IMR-90 (cell line): ENCODE data around the gene KCNK5. TPM values are rescaled to one million over a fixed set of nuclear protein-coding genes. Genes with fewer than 3 reads are reported as not detected.

Source experiments
- ATAC-seq: fragments of 200-7000 bp; cut with Tn5 transposase; 2 replicates; pipeline ENCODE4 v1.9.1; 2020; ENCODE audit warnings: low read depth, mild to moderate bottlenecking, moderate library complexity
- BruUV-seq: library from RNA; stranded (reverse); fragments of 400-500 nt; replicated peaks from 2 replicates; lab custom pipeline; 2021; lab: Mats Ljungman, UMichigan
- CTCF ChIA-PET: fragments of 300-600 bp; formaldehyde crosslinking; extraction: SDS; loops from one replicate; lab custom pipeline; 2021; ENCODE audit warnings: antibody characterized with exemption; lab: Yijun Ruan, JAX
- POLR2A ChIA-PET: fragments of 300-600 bp; sonication (Branson Sonifier 250); formaldehyde crosslinking; loops from one replicate; lab custom pipeline; 2022; ENCODE audit warnings: antibody characterized with exemption; ENCODE audit not compliant: unreplicated experiment; lab: Charles Lee
- DNase-seq: peaks from one replicate; pipeline ENCODE4 v3.0.0; 2013
- H2AFZ ChIP-seq: replicated peaks from 2 replicates; pipeline ENCODE3; 2013; ENCODE audit warnings: low read length, mild to moderate bottlenecking; ENCODE audit not compliant: poor library complexity
- H2AK5ac ChIP-seq: 2 replicates; pipeline ENCODE4 v1.6.1; 2013; ENCODE audit warnings: low read depth, low read length, inconsistent platforms
- H2AK9ac ChIP-seq: replicated peaks from 2 replicates; pipeline ENCODE3; 2013; ENCODE audit warnings: mild to moderate bottlenecking, low read depth, low read length, moderate library complexity; ENCODE audit not compliant: poor library complexity
- H2BK120ac ChIP-seq: 2 replicates; pipeline ENCODE4 v1.6.1; 2013; ENCODE audit warnings: low read depth, low read length, inconsistent platforms
- H2BK15ac ChIP-seq: 3 replicates; pipeline ENCODE4 v1.6.1; 2013; ENCODE audit warnings: low read depth, low read length, inconsistent platforms
- H2BK20ac ChIP-seq: 2 replicates; pipeline ENCODE4 v1.6.1; 2013; ENCODE audit warnings: low read depth, mild to moderate bottlenecking, inconsistent platforms, low read length, moderate library complexity
- H2BK5ac ChIP-seq: 2 replicates; pipeline ENCODE4 v1.6.1; 2013; ENCODE audit warnings: mild to moderate bottlenecking, low read depth, low read length, inconsistent platforms; ENCODE audit not compliant: poor library complexity, severe bottlenecking
- H3K14ac ChIP-seq: replicated peaks from 2 replicates; pipeline ENCODE4 v1.6.1; 2013; ENCODE audit warnings: low read depth, low read length, inconsistent platforms
- H3K18ac ChIP-seq: 2 replicates; pipeline ENCODE4 v1.6.1; 2013; ENCODE audit warnings: low read depth, low read length, control low read depth
- H3K23ac ChIP-seq: 2 replicates; pipeline ENCODE4 v1.6.1; 2013; ENCODE audit warnings: low read depth, low read length, inconsistent platforms
- H3K27ac ChIP-seq: 2 replicates; pipeline ENCODE4 v1.5.1; 2013; ENCODE audit warnings: mild to moderate bottlenecking, control low read depth, low read length; ENCODE audit not compliant: insufficient read depth
- H3K27me3 ChIP-seq: 2 replicates; pipeline ENCODE4 v1.6.1; 2013; ENCODE audit warnings: low read length; ENCODE audit not compliant: control insufficient read depth, insufficient read depth
- H3K36me3 ChIP-seq: 2 replicates; pipeline ENCODE4 v1.6.1; 2013; ENCODE audit warnings: low read length, mixed read lengths; ENCODE audit not compliant: control insufficient read depth, insufficient read depth
- H3K4ac ChIP-seq: 2 replicates; pipeline ENCODE4 v1.6.1; 2013; ENCODE audit warnings: low read depth, low read length, inconsistent platforms
- H3K4me1 ChIP-seq: 2 replicates; pipeline ENCODE4 v1.6.1; 2013; ENCODE audit warnings: low read length, mixed read lengths; ENCODE audit not compliant: control insufficient read depth, insufficient read depth
- H3K4me2 ChIP-seq: 2 replicates; pipeline ENCODE4 v1.6.1; 2013; ENCODE audit warnings: low read depth, mild to moderate bottlenecking, control low read depth, low read length, moderate library complexity
- H3K4me3 ChIP-seq: 2 replicates; pipeline ENCODE4 v1.5.1; 2013; ENCODE audit warnings: low read depth, mild to moderate bottlenecking, control low read depth, low read length, moderate library complexity; ENCODE audit not compliant: insufficient read depth
- H3K56ac ChIP-seq: 2 replicates; pipeline ENCODE4 v1.6.1; 2013; ENCODE audit warnings: low read length, inconsistent platforms; ENCODE audit not compliant: insufficient read depth; ENCODE audit errors: extremely low read depth
- H3K79me1 ChIP-seq, 2 experiments: 2 replicates each; pipeline ENCODE4 v1.6.1; 2013; ENCODE audit warnings: low read length in 2 of 2, inconsistent platforms in 1 of 2, low read depth in 1 of 2
- H3K9ac ChIP-seq: 2 replicates; pipeline ENCODE4 v1.6.1; 2013; ENCODE audit warnings: low read depth, low read length, control low read depth
- H3K9me1 ChIP-seq: 2 replicates; pipeline ENCODE4 v1.6.1; 2013; ENCODE audit warnings: low read length, inconsistent platforms; ENCODE audit not compliant: insufficient read depth
- H3K9me3 ChIP-seq: 2 replicates; pipeline ENCODE4 v1.6.1; 2013; ENCODE audit warnings: low read length; ENCODE audit not compliant: control insufficient read depth, insufficient read depth
- H4K20me1 ChIP-seq: 2 replicates; pipeline ENCODE4 v1.6.1; 2013; ENCODE audit warnings: low read length, inconsistent platforms; ENCODE audit not compliant: insufficient read depth
- H4K5ac ChIP-seq: 2 replicates; pipeline ENCODE4 v1.6.1; 2013; ENCODE audit warnings: mild to moderate bottlenecking, low read depth, low read length, control low read depth
- H4K8ac ChIP-seq, 2 experiments: 2 replicates each; pipeline ENCODE4 v1.6.1; 2013; ENCODE audit warnings: low read depth in 2 of 2, low read length in 2 of 2, control low read depth in 1 of 2, inconsistent platforms in 1 of 2
- H4K91ac ChIP-seq: 2 replicates; pipeline ENCODE4 v1.6.1; 2013; ENCODE audit warnings: low read depth, low read length, inconsistent platforms; ENCODE audit not compliant: insufficient read depth
- CEBPB ChIP-seq: IDR thresholded peaks from 2 replicates; pipeline ENCODE4 v1.6.1; 2012; ENCODE audit warnings: low read depth, low read length, improper control_type of control experiment
- CHD1 ChIP-seq: IDR thresholded peaks from 2 replicates; pipeline ENCODE4 v1.6.1; 2012; ENCODE audit warnings: low read depth, low read length, improper control_type of control experiment
- MAFK ChIP-seq: IDR thresholded peaks from 2 replicates; pipeline ENCODE4 v1.6.1; 2012; ENCODE audit warnings: low read depth, low read length, improper control_type of control experiment
- MAZ ChIP-seq: IDR thresholded peaks from 2 replicates; pipeline ENCODE4 v1.6.1; 2012; ENCODE audit warnings: low read depth, mild to moderate bottlenecking, low read length, improper control_type of control experiment, moderate library complexity, borderline replicate concordance
- NFE2L2 ChIP-seq: fragments of 150-350 bp; IDR thresholded peaks from 2 replicates; pipeline ENCODE4 v1.6.1; 2016; ENCODE audit warnings: low read depth, mild to moderate bottlenecking, low read length
- POLR2A ChIP-seq: IDR thresholded peaks from 2 replicates; pipeline ENCODE4 v1.6.1; 2012; ENCODE audit warnings: mild to moderate bottlenecking, low read depth, low read length
- RCOR1 ChIP-seq: IDR thresholded peaks from 2 replicates; pipeline ENCODE4 v1.6.1; 2012; ENCODE audit warnings: mild to moderate bottlenecking, low read length, improper control_type of control experiment; ENCODE audit not compliant: insufficient replicate concordance
- SMC3 ChIP-seq: fragments of 150-350 bp; IDR thresholded peaks from 2 replicates; pipeline ENCODE4 v1.6.1; 2016; ENCODE audit warnings: low read depth, mild to moderate bottlenecking, antibody characterized with exemption, low read length, moderate library complexity
- WGBS, 2 experiments: methylation state at CpG; one replicate each; pipeline versions ENCODE4 v1.1.5 to v1.1.7; 2013; ENCODE audit warnings: missing lambda C conversion rate in 2 of 2; ENCODE audit not compliant: insufficient read length in 1 of 2; ENCODE audit errors: extremely low coverage in 2 of 2; 5-methylcytosine and 5-hydroxymethylcytosine counted together
- dilution Hi-C: fragments of 300-500 bp; cut with HindIII; formaldehyde crosslinking; loops from one replicate; pipeline ENCODE4 v1.14.3; 2018; ENCODE audit warnings: low sequenced_read_pairs; ENCODE audit not compliant: unreplicated experiment
- in situ Hi-C: fragments of 300-500 bp; cut with MboI; formaldehyde crosslinking; loops from 3 replicates; pipeline ENCODE4 v1.14.3; 2019; ENCODE audit warnings: low sequenced_read_pairs, inconsistent platforms, mixed read lengths
- intact Hi-C: fragments of 100-400 bp; cut with micrococcal nuclease; formaldehyde crosslinking; loops from 2 replicates; pipeline ENCODE4 v1.10.0; 2022
- polyA plus RNA-seq, 3 experiments: library from polyadenylated mRNA; depleted of rRNA; stranded (reverse); fragments of >200 nt; gene quantifications; 2 replicates each; pipeline ENCODE4 v1.2.3, GENCODE V29; 2012; ENCODE audit warnings: low replicate concordance in 1 of 3
- total RNA-seq: library from RNA; depleted of rRNA; stranded (reverse); fragments of >200 nt; gene quantifications from 2 replicates; pipeline ENCODE4 v1.2.3, GENCODE V29; 2012

Gene KCNK5
- total and polyA plus RNA-seq, 2 of the 4 experiments (the other 2 are of a cell fraction): not detected

DNA sequence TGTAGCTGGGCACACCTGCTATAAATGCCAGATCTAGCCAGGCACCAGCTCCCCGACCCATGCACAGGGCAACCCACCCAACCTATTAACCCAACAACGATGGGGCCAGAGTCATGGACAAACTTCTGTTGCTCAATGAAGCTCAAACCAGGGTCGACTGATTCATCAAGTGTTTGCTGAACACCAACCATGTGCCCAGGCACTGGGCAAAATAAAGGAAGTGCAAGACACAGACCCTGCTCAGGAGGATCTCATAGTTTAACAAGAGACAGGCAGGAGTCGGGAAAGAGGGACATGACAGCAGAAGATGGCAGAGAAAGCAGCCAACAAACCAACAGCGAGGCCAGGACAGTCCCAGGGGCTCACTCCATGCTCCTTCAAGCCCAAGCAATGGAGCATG is 18.8 kb downstream of the KCNK5 start:
- in situ Hi-C loops: no loop called here
- intact Hi-C loops: no loop called here

More for the DNA sequence above, 18.8 kb downstream of the KCNK5 start:
- Histone ChIP-seq H4K91ac (no peak overlapping the region), H3K27ac (no peak overlapping the region), H3K4me3 (no peak overlapping the region), H3K27me3 (no peaks in the 10 kb centered on the region; the same call in 1 of the 2 replicates), H3K23ac (no peak overlapping the region), H3K14ac (no peak overlapping the region), H3K9me1 (no peaks in the 10 kb centered on the region), H4K8ac (no peak overlapping the region), H2BK120ac (no peak overlapping the region), H3K18ac (no peak overlapping the region), H3K79me1 (no peaks in the 10 kb centered on the region), H3K56ac (no peak overlapping the region), H2AK5ac (no peak overlapping the region), H3K4me1 (no peaks in the 10 kb centered on the region), H4K5ac (no peak overlapping the region), H2BK15ac (no peak overlapping the region), H3K9me3 (no peaks in the 10 kb centered on the region), H2AK9ac (no peak overlapping the region), H2AFZ (no peak overlapping the region), H3K36me3 (no peaks in the 10 kb centered on the region), H4K20me1 (no peaks in the 10 kb centered on the region), H3K9ac (no peak overlapping the region), H2BK5ac (no peak overlapping the region), H3K4ac (no peak overlapping the region), H3K4me2 (no peak overlapping the region), H2BK20ac (no peak overlapping the region)
- DNase-seq: no peak
- ATAC-seq: no peak
- ChIA-PET POLR2A (no interaction called here), CTCF (no interaction called here)
- BruUV-seq: no TSS peak
- dilution Hi-C loops: no loop called here
- WGBS, 2 experiments: 65% methylated on average over 2 of the region's 5 CpGs; no CpG with 5 or more reads in 1 of the 2 experiments
- TF ChIP-seq MAZ (no peak), MAFK (no peak), CEBPB (no peak), POLR2A (no peak), CHD1 (no peak), RCOR1 (no peak), NFE2L2 (no peak), SMC3 (no peak)
